ENCODE measurements around the gene EMC9. TPM values are rescaled to one million over a fixed set of nuclear protein-coding genes. Genes with fewer than 3 reads are reported as not detected.

The EMC9 gene
- total RNA-seq, 4 donors from 2014 or later, result 6.2 to 21.2 (median 10.9) TPM; not detected in 1

- Histone ChIP-seq H3K9me3 (no peaks in the 10 kb centered on the region), H3K4me1 (no peaks in the 10 kb centered on the region), H3K4me3 (no peak overlapping the region), H3K27ac (no peak overlapping the region), H3K27me3 (no peaks in the 10 kb centered on the region), H3K36me3 (no peaks in the 10 kb centered on the region)
- TF ChIP-seq POLR2A (IDR thresholded peaks at IDR 0.05) (no peak), CTCF (IDR thresholded peaks at IDR 0.05) (no peak)
- no peak for DNase-seq
- intact Hi-C loops (cut with DNase I; ENCODE audit: low total_unique reads), result no loop called here
Measured at GRCh38 chr14:24183014-24183481, 41.7 kb upstream of the EMC9 start.

- Histone ChIP-seq H3K27me3 (no peaks in the 10 kb centered on the region), H3K4me1 (no peaks in the 10 kb centered on the region), H3K9me3 (no peaks in the 10 kb centered on the region), H3K4me3 (no peak overlapping the region), H3K36me3 (no peaks in the 10 kb centered on the region), H3K27ac (no peak overlapping the region)
- no peak for DNase-seq
- no peak for TF ChIP-seq CTCF (IDR thresholded peaks at IDR 0.05)
- TF ChIP-seq POLR2A (IDR thresholded peaks at IDR 0.05), result no peak
- intact Hi-C loops (cut with DNase I; ENCODE audit: low total_unique reads), result no loop called here
Measured at GRCh38 chr14:24182110-24182882, 40.9 kb upstream of the EMC9 start.

GRCh38 chr14:24181371-24182077 lies 40.1 kb upstream of the EMC9 start:
- DNase-seq, result no peak
- no peaks in the 10 kb centered on the region for H3K36me3 ChIP-seq
- intact Hi-C loops (cut with DNase I; ENCODE audit: low total_unique reads), result no loop called here
- H3K27ac ChIP-seq, result no peak overlapping the region
- no peaks in the 10 kb centered on the region for H3K4me1 ChIP-seq
- no peak for TF ChIP-seq CTCF (IDR thresholded peaks at IDR 0.05)
- TF ChIP-seq POLR2A (IDR thresholded peaks at IDR 0.05), result no peak
- H3K4me3 ChIP-seq, result no peak overlapping the region
- H3K27me3 ChIP-seq, result no peaks in the 10 kb centered on the region
- H3K9me3 ChIP-seq, result no peaks in the 10 kb centered on the region

GRCh38 chr14:24179961-24180796 lies 38.8 kb upstream of the EMC9 start:
- no peaks in the 10 kb centered on the region for H3K36me3 ChIP-seq
- H3K4me3 ChIP-seq, result no peak overlapping the region
- no peaks in the 10 kb centered on the region for H3K4me1 ChIP-seq
- intact Hi-C loops (cut with DNase I; ENCODE audit: low total_unique reads), result no loop called here
- peak in 1 of 2 donors; percentile 42 for DNase-seq
- H3K27ac ChIP-seq, result peak overlapping the region; percentile 78 to 79
- TF ChIP-seq CTCF (IDR thresholded peaks at IDR 0.05) (no peak), POLR2A (IDR thresholded peaks at IDR 0.05) (no peak)
- H3K27me3 ChIP-seq, result no peaks in the 10 kb centered on the region
- H3K9me3 ChIP-seq, result no peaks in the 10 kb centered on the region

Data from uterus (tissue), 4 donors.